WTC11 (cell line): ENCODE results near the gene FKBP4. TPM values are rescaled to one million over a fixed set of nuclear protein-coding genes. Genes with fewer than 3 reads are reported as not detected.

Source experiments
- ATAC-seq: fragments of 200-7000 bp; cut with Tn5 transposase; 2 replicates; pipeline ENCODE4 v1.10.0; 2021; ENCODE audit warnings: mild to moderate bottlenecking, moderate library complexity
- CTCF ChIA-PET: fragments of 300-600 bp; sonication (Branson Sonifier 250); formaldehyde crosslinking; loops from one replicate; lab custom pipeline; 2021; ENCODE audit warnings: antibody characterized with exemption; lab: Charles Lee
- POLR2A ChIA-PET: fragments of 350-600 bp; sonication (Branson Sonifier 250); formaldehyde crosslinking; loops from one replicate; lab custom pipeline; 2021; ENCODE audit warnings: antibody characterized with exemption; lab: Charles Lee
- DNase-seq: peaks from one replicate; pipeline ENCODE4 v3.0.0; 2021; ENCODE audit warnings: low spot score
- H3K27ac Mint-ChIP-seq: 2 replicates; pipeline ENCODE4 v1.8.0; 2021; ENCODE audit warnings: mixed read lengths
- H3K27me3 Mint-ChIP-seq: 2 replicates; pipeline ENCODE4 v1.8.0; 2021; ENCODE audit warnings: low read depth, mild to moderate bottlenecking, moderate library complexity, mixed read lengths
- H3K36me3 Mint-ChIP-seq: 2 replicates; pipeline ENCODE4 v1.8.0; 2021; ENCODE audit warnings: mixed read lengths
- H3K4me1 Mint-ChIP-seq: 2 replicates; pipeline ENCODE4 v1.8.0; 2022; ENCODE audit warnings: mixed read lengths
- H3K4me3 Mint-ChIP-seq: 2 replicates; pipeline ENCODE4 v1.8.0; 2021; ENCODE audit warnings: mild to moderate bottlenecking, moderate library complexity, mixed read lengths
- H3K9me3 Mint-ChIP-seq: 2 replicates; pipeline ENCODE4 v1.8.0; 2021; ENCODE audit warnings: mixed read lengths
- ARID4B ChIP-seq: sonication (generic); formaldehyde crosslinking; IDR thresholded peaks from 2 replicates; pipeline ENCODE4 v1.8.0; 2023; ENCODE audit warnings: missing genetic modification reagents, mild to moderate bottlenecking, borderline replicate concordance
- ATF6 ChIP-seq: sonication (generic); formaldehyde crosslinking; IDR thresholded peaks from 2 replicates; pipeline ENCODE4 v1.8.1; 2023; ENCODE audit warnings: mild to moderate bottlenecking, missing genetic modification reagents
- CDX4 ChIP-seq: fragments of 250-450 bp; sonication (Bioruptor Pico); IDR thresholded peaks from 2 replicates; pipeline ENCODE4 v1.9.0; 2021; ENCODE audit warnings: moderate library complexity, mild to moderate bottlenecking, inconsistent platforms, borderline replicate concordance
- E2F5 ChIP-seq: sonication (generic); formaldehyde crosslinking; IDR thresholded peaks from 2 replicates; pipeline ENCODE4 v1.8.1; 2022; ENCODE audit warnings: mild to moderate bottlenecking, moderate library complexity, missing genetic modification reagents
- EMX1 ChIP-seq: fragments of 250-450 bp; sonication (Bioruptor Pico); IDR thresholded peaks from 2 replicates; pipeline ENCODE4 v1.8.0; 2021; ENCODE audit warnings: mild to moderate bottlenecking
- FOXK1 ChIP-seq: sonication (generic); formaldehyde crosslinking; IDR thresholded peaks from 2 replicates; pipeline ENCODE4 v1.8.0; 2022; ENCODE audit warnings: mild to moderate bottlenecking, moderate library complexity, missing genetic modification reagents
- FOXP4 ChIP-seq: sonication (generic); formaldehyde crosslinking; IDR thresholded peaks from 2 replicates; pipeline ENCODE4 v1.8.0; 2022; ENCODE audit warnings: mild to moderate bottlenecking, missing genetic modification reagents
- GABPB1 ChIP-seq: sonication (generic); formaldehyde crosslinking; IDR thresholded peaks from 2 replicates; pipeline ENCODE4 v1.8.1; 2023; ENCODE audit warnings: mild to moderate bottlenecking, missing genetic modification reagents
- GTF2I ChIP-seq: fragments of 250-450 bp; sonication (Bioruptor Pico); conservative IDR thresholded peaks from 2 replicates; pipeline ENCODE4 v1.4.0; 2021; ENCODE audit warnings: mild to moderate bottlenecking
- IRF2 ChIP-seq: sonication (generic); formaldehyde crosslinking; IDR thresholded peaks from 2 replicates; pipeline ENCODE4 v1.8.0; 2022; ENCODE audit warnings: low read depth, missing genetic modification reagents, borderline replicate concordance
- JUN ChIP-seq: sonication (generic); formaldehyde crosslinking; IDR thresholded peaks from 2 replicates; pipeline ENCODE4 v1.8.0; 2023; ENCODE audit warnings: mild to moderate bottlenecking, missing genetic modification reagents
- OVOL2 ChIP-seq: fragments of 250-450 bp; sonication (Bioruptor Pico); IDR thresholded peaks from 2 replicates; pipeline ENCODE4 v1.9.0; 2021; ENCODE audit warnings: mild to moderate bottlenecking, borderline replicate concordance
- PREB ChIP-seq: sonication (generic); formaldehyde crosslinking; IDR thresholded peaks from 2 replicates; pipeline ENCODE4 v1.8.1; 2022; ENCODE audit warnings: mild to moderate bottlenecking, missing genetic modification reagents, moderate library complexity, borderline replicate concordance
- RORB ChIP-seq: fragments of 250-450 bp; sonication (Bioruptor Pico); IDR thresholded peaks from 2 replicates; pipeline ENCODE4 v1.9.0; 2021; ENCODE audit warnings: mild to moderate bottlenecking
- SMAD3 ChIP-seq: sonication (generic); formaldehyde crosslinking; IDR thresholded peaks from 2 replicates; pipeline ENCODE4 v1.8.0; 2022; ENCODE audit warnings: missing genetic modification reagents, mild to moderate bottlenecking, borderline replicate concordance
- TCF7 ChIP-seq: sonication (generic); formaldehyde crosslinking; IDR thresholded peaks from 2 replicates; pipeline ENCODE4 v1.8.0; 2022; ENCODE audit warnings: mild to moderate bottlenecking, low read depth, missing genetic modification reagents, moderate library complexity
- ZNF416 ChIP-seq: fragments of 250-450 bp; sonication (Bioruptor Pico); IDR thresholded peaks from 2 replicates; pipeline ENCODE4 v1.9.0; 2021; ENCODE audit warnings: mild to moderate bottlenecking, inconsistent platforms
- ZNF425 ChIP-seq: fragments of 250-450 bp; sonication (Bioruptor Pico); conservative IDR thresholded peaks from 2 replicates; pipeline ENCODE4 v1.9.0; 2021; ENCODE audit warnings: mild to moderate bottlenecking
- total RNA-seq: library from RNA; stranded (reverse); gene quantifications from 3 replicates; pipeline ENCODE4 v1.2.3, GENCODE V29; 2021

The FKBP4 gene
- total RNA-seq, 1 experiment from 2014 or later, result 257 TPM

GRCh38 chr12:2836574-2836973, 41.8 kb downstream of the FKBP4 start:
- CTCF ChIA-PET, result interaction anchor here (1.4 to 1.8 kb wide), 2 partner anchors 9 to 49 kb away, joined by 8 to 12 read pairs; no protein-coding TSS in a partner anchor
- DNase-seq, result no peak
- Mint-ChIP-seq H3K4me1 (peaks cover 16% of the 10 kb centered on the region), H3K27me3 (no peaks in the 10 kb centered on the region; the same call in none of the 2 replicates), H3K4me3 (no peak overlapping the region), H3K9me3 (no peaks in the 10 kb centered on the region), H3K27ac (no peak overlapping the region), H3K36me3 (peaks cover 14% of the 10 kb centered on the region)
- TF ChIP-seq ZNF416 (CRISPR knock-in tag), result no peak
- TF ChIP-seq RORB, result no peak
- TF ChIP-seq TCF7, result no peak
- no peak for TF ChIP-seq ARID4B (CRISPR knock-in tag)
- TF ChIP-seq E2F5, result no peak
- no peak for TF ChIP-seq FOXK1 (CRISPR knock-in tag)
- no peak for TF ChIP-seq FOXP4 (CRISPR knock-in tag)
- no peak for TF ChIP-seq EMX1
- TF ChIP-seq SMAD3 (CRISPR knock-in tag), result no peak
- TF ChIP-seq OVOL2 (CRISPR knock-in tag), result no peak
- no peak for TF ChIP-seq CDX4 (CRISPR knock-in tag)
- TF ChIP-seq GTF2I (CRISPR knock-in tag), result no peak
- POLR2A ChIA-PET, result no interaction called here
- ATAC-seq, result no peak

- ChIA-PET CTCF (interaction anchor here (1.1 to 1.7 kb wide), 2 partner anchors 13 to 41 kb away, joined by 4 to 5 read pairs; no protein-coding TSS in a partner anchor), POLR2A (no interaction called here)
- Mint-ChIP-seq H3K36me3 (peaks cover 10% of the 10 kb centered on the region), H3K27me3 (no peaks in the 10 kb centered on the region), H3K4me1 (peaks cover 3% of the 10 kb centered on the region), H3K4me3 (no peak overlapping the region), H3K27ac (no peak overlapping the region), H3K9me3 (no peaks in the 10 kb centered on the region)
- ATAC-seq, result no peak
- no peak for DNase-seq
- no peak for TF ChIP-seq GABPB1 (CRISPR knock-in tag)
These were observed 46.4 kb downstream of the FKBP4 start for GRCh38 chr12:2841056-2841650.

- CTCF ChIA-PET, result interaction anchor here (1.2 to 1.5 kb wide), 2 partner anchors 11 to 59 kb away, joined by 5 to 8 read pairs; no protein-coding TSS in a partner anchor
- Mint-ChIP-seq H3K4me3 (no peak overlapping the region), H3K36me3 (peaks cover 10% of the 10 kb centered on the region), H3K27ac (no peak overlapping the region), H3K4me1 (peaks cover 11% of the 10 kb centered on the region), H3K27me3 (no peaks in the 10 kb centered on the region), H3K9me3 (no peaks in the 10 kb centered on the region)
- DNase-seq (no peak), ATAC-seq (no peak)
- POLR2A ChIA-PET, result no interaction called here
- no peak for TF ChIP-seq JUN
- TF ChIP-seq IRF2 (CRISPR knock-in tag), result no peak
- no peak for TF ChIP-seq PREB (CRISPR knock-in tag)
- no peak for TF ChIP-seq ATF6 (CRISPR knock-in tag)
- no peak for TF ChIP-seq ZNF425 (CRISPR knock-in tag)
These were observed 48.2 kb downstream of the FKBP4 start for GRCh38 chr12:2842948-2843347.
